ENCODE results near the gene TENT5C.

DNA sequence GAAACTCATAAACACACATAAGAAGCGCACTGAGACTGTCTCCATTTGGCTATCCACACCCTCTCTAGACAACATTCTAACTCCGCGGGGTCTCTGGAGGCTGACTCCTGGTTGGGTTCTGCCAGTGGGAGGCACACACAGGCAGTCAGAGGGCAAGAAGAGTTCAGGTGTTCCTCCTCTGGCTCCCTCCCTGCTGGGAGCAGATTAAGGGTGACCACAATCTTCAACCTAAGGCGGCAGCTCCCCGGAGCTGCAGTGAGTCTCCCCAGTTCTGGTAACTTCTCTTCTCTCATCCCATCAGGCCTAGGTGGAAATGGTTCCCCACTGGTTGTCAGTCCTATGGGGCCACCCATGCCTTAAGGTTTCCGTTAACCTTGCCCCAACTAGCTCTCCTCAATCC lies 7.4 kb upstream of the TENT5C start:
- TF ChIP-seq, protein P1, sequence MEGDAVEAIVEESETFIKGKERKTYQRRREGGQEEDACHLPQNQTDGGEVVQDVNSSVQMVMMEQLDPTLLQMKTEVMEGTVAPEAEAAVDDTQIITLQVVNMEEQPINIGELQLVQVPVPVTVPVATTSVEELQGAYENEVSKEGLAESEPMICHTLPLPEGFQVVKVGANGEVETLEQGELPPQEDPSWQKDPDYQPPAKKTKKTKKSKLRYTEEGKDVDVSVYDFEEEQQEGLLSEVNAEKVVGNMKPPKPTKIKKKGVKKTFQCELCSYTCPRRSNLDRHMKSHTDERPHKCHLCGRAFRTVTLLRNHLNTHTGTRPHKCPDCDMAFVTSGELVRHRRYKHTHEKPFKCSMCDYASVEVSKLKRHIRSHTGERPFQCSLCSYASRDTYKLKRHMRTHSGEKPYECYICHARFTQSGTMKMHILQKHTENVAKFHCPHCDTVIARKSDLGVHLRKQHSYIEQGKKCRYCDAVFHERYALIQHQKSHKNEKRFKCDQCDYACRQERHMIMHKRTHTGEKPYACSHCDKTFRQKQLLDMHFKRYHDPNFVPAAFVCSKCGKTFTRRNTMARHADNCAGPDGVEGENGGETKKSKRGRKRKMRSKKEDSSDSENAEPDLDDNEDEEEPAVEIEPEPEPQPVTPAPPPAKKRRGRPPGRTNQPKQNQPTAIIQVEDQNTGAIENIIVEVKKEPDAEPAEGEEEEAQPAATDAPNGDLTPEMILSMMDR (IDR thresholded peaks at IDR 0.05; ENCODE audit: low read length) = no peak
- no peak for TF ChIP-seq EZH2 (IDR thresholded peaks at IDR 0.05; ENCODE audit: borderline replicate concordance, low read length)

Data from OCI-LY1 (cell line).